Body of pancreas (tissue), 4 donors: ENCODE results near the gene BRD4.

Experiments
- CTCF ChIP-seq, 7 experiments: fragments of 450-650 bp in 4 of 7; fragments of 200-600 bp in 3 of 7; sonication (generic) in 3 of 7; IDR thresholded peaks; one replicate each; pipeline ENCODE4 v1.5.1; 2016 to 2019; ENCODE audit warnings: antibody characterized with exemption in 7 of 7
- POLR2A ChIP-seq, 3 donors: fragments of 450-650 bp; IDR thresholded peaks; one replicate each; pipeline ENCODE4 v1.6.1; 2016; ENCODE audit warnings: antibody characterized with exemption in 3 of 3, mild to moderate bottlenecking in 2 of 3

GRCh38 chr19:15276620-15277215 lies 55.6 kb downstream of the BRD4 start:
- TF ChIP-seq CTCF (IDR thresholded peaks at IDR 0.05) (no peak), POLR2A (IDR thresholded peaks at IDR 0.05) (no peak)
